Brain microvascular endothelial cell (primary cell): ENCODE results near the gene MRPL23.

Experiments used
- DNase-seq: peaks from one replicate; pipeline ENCODE4 v3.0.0-alpha.2; 2020
- H3K27ac ChIP-seq: fragments of 250-450 bp; sonication (Bioruptor Pico); 2 replicates; pipeline ENCODE4 v1.5.1; 2020; ENCODE audit warnings: mild to moderate bottlenecking, moderate library complexity
- H3K27me3 ChIP-seq: fragments of 250-450 bp; sonication (Bioruptor Pico); replicated peaks from 2 replicates; pipeline ENCODE4 v1.5.1; 2020; ENCODE audit warnings: mild to moderate bottlenecking
- H3K36me3 ChIP-seq: fragments of 250-450 bp; sonication (Bioruptor Pico); replicated peaks from 2 replicates; pipeline ENCODE4 v1.5.1; 2020; ENCODE audit warnings: mild to moderate bottlenecking
- H3K4me3 ChIP-seq: 2 replicates; pipeline ENCODE4 v1.5.1; 2011; ENCODE audit warnings: low read depth, mild to moderate bottlenecking, control low read depth, low read length, moderate library complexity
- CTCF ChIP-seq: IDR thresholded peaks from 2 replicates; pipeline ENCODE4 v1.5.1; 2011; ENCODE audit warnings: low read depth, mild to moderate bottlenecking, moderate library complexity, low read length, control low read depth, inconsistent platforms; ENCODE audit errors: missing control alignments
- in situ Hi-C: cut with HindIII; loops from 2 replicates; pipeline ENCODE4 v1.10.0; 2017; ENCODE audit warnings: low sequenced_read_pairs, low pct_ligation_motif_present

Gene MRPL23

GRCh38 chr11:1959786-1960185 lies 12.7 kb downstream of the MRPL23 start:
- no peak overlapping the region for H3K4me3 ChIP-seq
- no peak for TF ChIP-seq CTCF
- H3K27ac ChIP-seq = no peak overlapping the region

GRCh38 chr11:1963864-1964263 lies 16.7 kb downstream of the MRPL23 start:
- DNase-seq = no peak
- no peak overlapping the region for H3K27ac ChIP-seq
- in situ Hi-C loops = no loop called here
- H3K27me3 ChIP-seq = no peaks in the 10 kb centered on the region
- no peak overlapping the region for H3K4me3 ChIP-seq
- no peaks in the 10 kb centered on the region for H3K36me3 ChIP-seq
- TF ChIP-seq CTCF = no peak

More at GRCh38 chr11:1959786-1960185, 12.7 kb downstream of the MRPL23 start:
- no peak for DNase-seq
- H3K36me3 ChIP-seq = no peaks in the 10 kb centered on the region
- in situ Hi-C loops = no loop called here
- H3K27me3 ChIP-seq = no peaks in the 10 kb centered on the region

GRCh38 chr11:1964348-1964747 lies 17.2 kb downstream of the MRPL23 start:
- no peak for TF ChIP-seq CTCF
- H3K4me3 ChIP-seq = no peak overlapping the region
- no peak for DNase-seq
- no peaks in the 10 kb centered on the region for H3K27me3 ChIP-seq
- no peak overlapping the region for H3K27ac ChIP-seq
- in situ Hi-C loops = no loop called here
- no peaks in the 10 kb centered on the region for H3K36me3 ChIP-seq

GRCh38 chr11:1964955-1965354 lies 17.8 kb downstream of the MRPL23 start:
- Histone ChIP-seq H3K4me3 (no peak overlapping the region), H3K27ac (no peak overlapping the region), H3K36me3 (no peaks in the 10 kb centered on the region), H3K27me3 (no peaks in the 10 kb centered on the region)
- in situ Hi-C loops = no loop called here
- no peak for TF ChIP-seq CTCF
- no peak for DNase-seq

GRCh38 chr11:1966531-1966930 lies 19.4 kb downstream of the MRPL23 start:
- TF ChIP-seq CTCF = no peak
- Histone ChIP-seq H3K36me3 (no peaks in the 10 kb centered on the region), H3K27ac (no peak overlapping the region), H3K27me3 (no peaks in the 10 kb centered on the region), H3K4me3 (no peak overlapping the region)
- in situ Hi-C loops = no loop called here
- no peak for DNase-seq

- Histone ChIP-seq H3K36me3 (no peaks in the 10 kb centered on the region), H3K27ac (no peak overlapping the region), H3K4me3 (no peak overlapping the region), H3K27me3 (no peaks in the 10 kb centered on the region)
- no peak for DNase-seq
- in situ Hi-C loops = no loop called here
- TF ChIP-seq CTCF = no peak
Observed at GRCh38 chr11:1967641-1968225, 20.6 kb downstream of the MRPL23 start.
